HG02840 (cell line): ENCODE data around the gene APBA2.
"Not testable (repeated sequence)": the region's sequence is repeated elsewhere in the genome, so short reads cannot be mapped to it uniquely, and the experiment has no call there.

ENCODE experiments used
- ATAC-seq: cut with Tn5 transposase; IDR thresholded peaks from one replicate; pipeline ENCODE4 v1.9.1; 2021; ENCODE audit warnings: mild to moderate bottlenecking, moderate library complexity, moderate number of reproducible peaks; ENCODE audit not compliant: unreplicated experiment, low FRiP score

Gene APBA2

GRCh38 chr15:29138260-29138659, 252.5 kb downstream of the APBA2 start:
- no peak for ATAC-seq

DNA sequence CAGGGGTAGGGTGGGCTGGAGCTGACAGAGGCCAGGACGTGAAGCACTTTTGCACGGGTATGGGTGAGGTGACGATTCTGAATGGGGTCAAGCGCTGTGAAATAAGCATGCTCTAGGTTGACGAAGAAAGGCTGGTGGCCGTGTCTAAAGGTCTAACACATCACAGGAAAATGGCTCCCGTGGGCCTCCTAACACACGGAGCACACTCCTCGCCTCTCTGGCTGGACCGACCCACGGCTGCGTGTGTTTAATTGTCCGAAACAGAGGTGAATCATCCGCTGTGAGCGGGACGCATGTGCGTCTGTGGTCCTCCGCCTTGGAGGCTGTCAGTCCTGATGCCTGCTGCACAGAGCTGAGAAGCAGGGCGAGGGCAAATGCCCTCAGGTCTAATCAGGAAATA, 253.3 kb downstream of the APBA2 start:
- no peak for ATAC-seq

DNA sequence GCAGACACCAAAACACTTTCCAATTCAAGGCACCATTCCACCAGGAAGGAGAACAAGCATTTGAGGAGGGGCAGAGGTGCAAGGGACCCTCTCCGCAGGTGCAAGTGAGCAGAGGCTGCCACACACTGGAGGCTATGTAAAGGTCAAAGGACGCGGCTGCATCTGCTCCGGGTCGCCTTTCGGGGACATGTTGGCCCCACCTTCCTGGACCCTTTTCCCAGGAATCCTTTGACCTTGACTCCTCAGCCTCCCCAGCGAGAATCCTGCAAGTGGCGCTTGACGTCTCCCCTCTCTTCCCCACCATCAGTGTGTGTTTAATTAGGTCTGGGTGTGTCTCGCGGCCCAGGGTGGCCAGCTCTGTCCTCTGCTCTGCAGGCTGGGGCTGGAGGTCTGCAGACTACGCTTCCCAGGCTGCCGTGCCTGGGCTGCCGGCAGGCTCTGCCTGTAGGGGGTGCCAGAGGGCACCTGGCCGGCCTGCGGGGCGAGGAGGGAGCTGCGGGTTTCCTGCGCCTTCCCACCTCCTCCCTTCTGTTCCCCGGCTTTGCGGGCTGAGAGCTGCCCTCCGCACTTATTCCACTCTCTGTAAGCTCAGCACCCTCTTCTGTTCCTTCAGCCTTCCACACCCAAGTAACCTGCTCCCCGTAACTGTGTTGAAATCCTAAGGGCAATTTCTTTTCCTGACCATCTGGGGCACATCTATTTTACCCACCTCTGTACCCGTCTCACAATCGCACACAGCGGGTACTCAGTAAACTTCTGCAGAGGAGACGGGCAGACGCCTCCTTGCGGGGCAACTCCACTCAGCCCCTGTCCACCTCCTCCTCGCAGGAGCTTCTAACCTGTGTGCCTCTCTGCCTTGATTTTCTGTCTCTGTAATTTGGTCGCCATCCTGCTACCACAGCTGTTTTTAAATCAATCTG, 254.0 kb downstream of the APBA2 start:
- ATAC-seq, result no peak

GRCh38 chr15:29140475-29141307, 254.9 kb downstream of the APBA2 start:
- ATAC-seq, result no peak

DNA sequence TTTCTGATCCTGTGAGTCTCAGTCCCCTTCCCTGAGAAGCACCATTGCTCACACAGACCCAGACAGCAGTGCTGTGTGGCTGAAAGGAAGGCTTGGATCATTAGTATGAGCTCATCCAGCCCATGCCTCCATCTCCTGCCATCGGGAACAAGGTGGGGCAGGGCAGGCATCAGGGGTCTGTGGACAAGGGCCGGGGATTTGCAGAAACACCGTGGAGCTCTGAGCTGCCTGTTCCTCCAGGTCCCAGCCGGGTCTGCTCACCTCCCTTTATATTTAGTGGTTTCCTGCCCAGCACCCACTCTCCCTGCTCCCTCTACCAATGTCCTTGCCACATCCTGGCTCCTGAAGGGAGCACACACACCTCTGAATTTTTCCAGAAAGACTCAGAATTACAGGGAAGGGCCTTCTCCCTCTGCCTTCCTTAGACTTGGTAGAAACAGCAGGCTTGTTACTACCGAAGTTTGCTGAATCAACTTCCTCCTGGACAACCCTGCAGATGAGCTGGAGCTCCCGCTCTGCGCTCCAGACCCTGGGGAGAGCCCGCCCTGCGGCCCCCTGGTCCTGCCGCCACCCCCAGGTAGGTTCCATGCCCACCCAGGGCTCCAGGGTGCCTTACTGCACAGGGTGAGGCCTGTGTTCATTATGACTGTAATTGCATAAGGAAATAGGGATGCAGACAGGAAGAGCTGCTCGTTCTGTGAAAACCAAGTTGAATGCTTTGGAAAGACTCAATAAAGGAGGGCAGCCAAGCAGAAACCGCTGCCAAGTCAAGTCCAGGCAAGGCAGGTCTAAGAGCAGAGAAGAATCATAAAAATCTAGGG, 255.7 kb downstream of the APBA2 start:
- no peak for ATAC-seq

DNA sequence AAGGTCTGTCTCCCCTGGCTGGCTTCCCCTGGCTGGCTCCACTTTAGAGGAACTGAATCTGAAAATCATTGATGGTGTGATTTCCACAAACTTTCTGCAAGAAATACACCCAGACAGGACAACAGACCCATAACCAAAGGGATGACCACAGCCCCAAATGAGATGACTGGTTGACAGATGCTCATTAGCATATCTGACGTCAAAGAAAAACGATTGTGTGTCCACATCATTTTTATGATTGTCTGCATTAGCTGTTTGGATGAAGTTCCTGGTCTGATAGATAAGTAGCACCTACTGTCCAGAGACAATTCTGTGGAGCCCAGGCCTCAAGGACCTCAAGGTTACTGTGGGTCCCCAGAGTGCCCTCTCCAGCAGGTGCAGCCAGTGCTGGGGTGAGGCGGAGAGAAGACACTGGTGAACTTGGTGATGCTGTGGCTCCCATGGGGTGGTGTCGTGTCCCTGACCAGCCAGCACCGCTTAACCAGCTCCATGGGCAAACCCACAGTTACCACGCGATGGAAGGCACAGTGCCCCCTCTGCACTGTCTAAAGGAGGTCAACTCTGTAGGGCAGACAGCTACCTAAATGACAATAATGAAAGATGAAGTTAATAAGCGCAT, 256.5 kb downstream of the APBA2 start:
- ATAC-seq, result no peak

GRCh38 chr15:29143293-29143692, 257.5 kb downstream of the APBA2 start:
- no peak for ATAC-seq

GRCh38 chr15:29143909-29144635, 258.3 kb downstream of the APBA2 start:
- no peak for ATAC-seq

DNA sequence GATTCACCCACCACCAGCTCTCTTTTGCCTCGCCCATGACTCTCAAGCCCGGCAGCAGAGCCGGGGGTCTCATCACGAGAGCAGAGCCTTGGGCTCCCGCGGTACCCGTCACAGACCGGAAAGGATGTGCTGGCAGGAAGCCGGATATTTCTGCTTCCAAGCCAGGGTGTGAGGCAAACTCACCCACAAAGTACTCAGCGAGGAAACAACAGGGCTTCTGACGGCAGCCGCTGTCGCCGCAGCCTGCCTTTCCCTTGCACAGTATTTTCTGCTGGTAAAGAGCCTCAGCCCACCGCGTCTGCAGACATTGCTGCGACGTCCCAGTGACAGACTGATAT, 263.9 kb downstream of the APBA2 start:
- ATAC-seq, result no peak

- ATAC-seq, result no peak
These were observed 265.0 kb downstream of the APBA2 start for GRCh38 chr15:29150515-29151483.

DNA sequence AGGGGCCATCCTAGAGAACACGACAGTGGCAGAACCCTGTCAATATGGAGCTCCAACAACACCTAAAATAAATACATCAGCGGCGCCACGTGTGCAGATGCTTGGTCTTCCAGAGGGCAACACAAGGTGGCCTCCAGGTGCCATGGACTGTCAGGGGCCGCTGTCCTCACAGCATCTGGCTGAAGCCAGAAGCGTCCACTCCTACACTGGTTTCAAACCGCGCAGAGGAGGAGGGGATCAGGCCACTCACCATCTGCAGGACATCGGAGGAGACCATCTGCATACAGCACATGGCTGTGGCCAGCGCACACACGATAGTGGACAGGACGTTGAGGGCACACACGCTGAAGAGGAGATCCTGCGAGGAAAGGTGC, 265.7 kb downstream of the APBA2 start:
- ATAC-seq, result no peak

DNA sequence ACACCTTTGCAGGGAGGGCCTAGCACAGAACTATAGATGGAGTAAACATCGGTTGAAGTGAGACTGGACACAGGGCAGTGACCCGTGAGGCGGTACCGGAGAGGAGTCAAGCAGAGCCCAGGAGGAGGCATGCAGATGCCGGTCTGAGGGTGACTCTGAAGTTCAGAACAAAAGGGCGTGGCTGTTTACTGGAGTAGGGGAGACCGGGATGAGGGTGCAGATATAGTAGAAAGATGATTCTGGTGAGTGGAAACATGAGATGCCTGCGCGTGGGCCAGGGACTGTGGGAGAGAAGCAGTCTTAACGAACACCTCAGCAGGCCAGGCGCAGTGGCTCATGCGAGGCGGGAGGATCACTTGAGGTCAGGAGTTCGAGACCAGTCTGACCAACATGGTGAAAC, 270.7 kb downstream of the APBA2 start:
- no peak for ATAC-seq

DNA sequence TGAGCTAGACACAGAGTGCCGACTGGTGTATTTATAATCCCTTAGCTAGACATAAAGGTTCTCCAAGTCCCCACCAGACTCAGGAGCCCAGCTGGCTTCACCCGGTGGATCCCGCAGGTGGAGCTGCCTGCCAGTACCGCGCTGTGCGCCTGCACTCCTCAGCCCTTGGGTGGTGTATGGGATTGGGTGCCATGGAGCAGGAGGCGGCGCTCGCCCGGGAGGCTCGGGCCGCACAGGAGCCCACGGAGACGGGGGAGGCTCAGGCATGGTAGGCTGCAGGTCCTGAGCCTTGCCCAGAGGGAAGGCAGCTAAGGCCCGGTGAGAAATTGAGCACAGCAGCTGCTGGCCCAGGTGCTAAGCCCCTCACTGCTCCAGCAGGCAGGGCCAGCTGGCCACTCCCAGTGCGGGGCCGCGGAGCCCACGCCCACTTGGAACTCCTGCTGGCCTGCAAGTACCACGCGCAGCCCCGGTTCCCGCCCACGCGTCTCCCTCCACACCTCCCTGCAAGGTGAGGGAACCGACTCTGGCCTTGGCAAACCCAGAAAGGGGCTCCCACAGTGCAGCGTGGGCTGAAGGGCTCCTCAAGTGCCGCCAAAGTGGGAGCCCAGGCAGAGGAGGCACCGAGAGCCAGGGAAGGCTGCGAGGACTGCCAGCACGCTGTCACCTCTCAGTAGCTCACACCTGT, 274.1 kb downstream of the APBA2 start:
- no peak for ATAC-seq

DNA sequence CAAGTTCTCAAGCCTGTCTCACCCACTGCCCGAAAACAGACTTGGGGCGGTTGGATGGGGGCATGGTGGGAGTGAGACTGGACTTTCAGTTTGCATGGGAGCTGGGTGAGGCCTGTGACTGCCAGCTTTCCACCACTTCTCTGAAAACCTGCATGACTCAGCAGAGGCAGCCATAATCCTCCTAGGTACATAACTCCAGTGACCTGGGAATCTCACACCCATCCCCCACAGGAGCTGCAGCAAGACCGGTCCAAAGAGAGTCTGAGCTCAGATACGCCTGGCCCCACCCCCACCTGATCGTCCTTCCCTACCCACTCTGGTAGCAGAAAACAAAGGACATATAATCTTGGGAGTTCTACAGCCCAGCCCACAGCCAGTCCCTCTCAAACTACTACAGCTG, 276.6 kb downstream of the APBA2 start:
- no peak for ATAC-seq

DNA sequence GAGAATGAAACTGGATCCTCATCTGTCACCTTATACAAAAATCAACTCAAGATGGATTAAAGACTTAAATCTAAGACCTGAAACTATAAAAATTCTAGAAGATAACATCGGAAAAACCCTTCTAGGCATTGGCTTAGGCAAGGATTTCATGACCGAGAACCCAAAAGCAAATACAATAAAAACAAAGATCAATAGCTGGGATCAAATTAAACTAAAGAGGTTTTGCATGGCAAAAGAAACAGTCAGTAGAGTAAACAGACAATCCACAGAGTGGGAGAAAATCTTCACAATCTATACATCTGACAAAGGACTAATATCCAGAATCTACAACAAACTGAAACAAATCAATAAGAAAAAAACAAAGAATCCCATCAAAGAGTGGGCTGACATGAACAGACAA, 281.3 kb downstream of the APBA2 start:
- not testable (repeated sequence) for ATAC-seq
